HL-60 (cell line): ENCODE measurements around the gene KIAA1549.

Experiments used
- CTCF ChIP-seq: IDR thresholded peaks from one replicate; pipeline ENCODE4 v1.5.1; 2011; ENCODE audit warnings: low read length, control low read depth, inconsistent platforms; ENCODE audit not compliant: insufficient read depth
- GABPA ChIP-seq: IDR thresholded peaks from 2 replicates; pipeline ENCODE4 v1.6.1; 2012; ENCODE audit warnings: low read depth
- SPI1 ChIP-seq: IDR thresholded peaks from 2 replicates; pipeline ENCODE4 v1.6.1; 2012; ENCODE audit warnings: low read depth, mild to moderate bottlenecking, borderline replicate concordance

- no peak for TF ChIP-seq CTCF
- no peak for TF ChIP-seq SPI1
- no peak for TF ChIP-seq GABPA
These were observed 89.1 kb downstream of the KIAA1549 start for GRCh38 chr7:138892006-138892630.
